SK-N-SH (cell line): ENCODE data around the gene RWDD3.

Source experiments
- FOSL2 ChIP-seq: IDR thresholded peaks from 2 replicates; pipeline ENCODE4 v1.4.0; 2012; ENCODE audit warnings: low read depth, mild to moderate bottlenecking, moderate library complexity, borderline replicate concordance
- GABPA ChIP-seq: IDR thresholded peaks from 2 replicates; pipeline ENCODE4 v1.4.0; 2012; ENCODE audit warnings: low read depth, mild to moderate bottlenecking
- MAX ChIP-seq: IDR thresholded peaks from 2 replicates; pipeline ENCODE4 v1.4.0; 2012; ENCODE audit warnings: low read depth
- POLR2AphosphoS5 ChIP-seq: IDR thresholded peaks from 2 replicates; pipeline ENCODE4 v1.6.1; 2012; ENCODE audit warnings: low read depth, low read length
- RCOR1 ChIP-seq: fragments of 150-350 bp; IDR thresholded peaks from 2 replicates; pipeline ENCODE4 v1.6.1; 2017; ENCODE audit warnings: antibody characterized with exemption, low read length
- RFX5 ChIP-seq: IDR thresholded peaks from 2 replicates; pipeline ENCODE4 v1.6.1; 2012; ENCODE audit warnings: mild to moderate bottlenecking, improper control_type of control experiment, low read length
- TAF1 ChIP-seq: IDR thresholded peaks from 2 replicates; pipeline ENCODE4 v1.6.1; 2012; ENCODE audit warnings: low read depth, mild to moderate bottlenecking, low read length, moderate library complexity, borderline replicate concordance
- TCF12 ChIP-seq: IDR thresholded peaks from 2 replicates; pipeline ENCODE4 v1.4.0; 2012
- USF2 ChIP-seq: fragments of 150-350 bp; IDR thresholded peaks from 2 replicates; pipeline ENCODE4 v1.6.1; 2017; ENCODE audit warnings: antibody characterized with exemption, low read length, low read depth, borderline replicate concordance
- TF ChIP-seq, protein P1 (sequence below): fragments of 200-600 bp; sonication (generic); IDR thresholded peaks from 2 replicates; pipeline ENCODE4 v1.6.1; 2017; ENCODE audit warnings: antibody characterized with exemption, mild to moderate bottlenecking, moderate library complexity
- TF ChIP-seq, protein P2 (sequence below): IDR thresholded peaks from 2 replicates; pipeline ENCODE4 v1.6.1; 2012; ENCODE audit warnings: mild to moderate bottlenecking, low read depth, low read length, moderate library complexity
- TF ChIP-seq, protein P3 (sequence below): IDR thresholded peaks from 2 replicates; pipeline ENCODE4; 2012

DNA sequence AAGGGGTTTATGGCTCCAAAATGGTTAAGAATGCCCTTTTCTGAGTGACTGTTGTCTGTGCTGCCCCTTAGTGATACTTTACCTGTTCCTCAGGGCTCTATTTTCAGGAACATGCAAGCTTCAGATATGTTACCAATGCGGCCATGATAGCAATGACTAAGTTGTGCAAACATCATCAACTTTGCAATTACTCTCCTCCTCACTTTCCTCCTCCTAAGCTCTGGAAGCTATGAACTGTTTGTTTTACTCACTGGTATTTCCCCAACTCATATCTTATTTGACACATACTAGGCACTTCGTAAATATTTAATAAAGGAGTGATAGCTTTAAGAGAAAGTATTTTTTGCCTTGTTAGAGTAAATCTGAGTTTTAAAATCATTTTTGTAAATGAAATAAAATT, 53.8 kb downstream of the RWDD3 start:
- TF ChIP-seq, protein P1, sequence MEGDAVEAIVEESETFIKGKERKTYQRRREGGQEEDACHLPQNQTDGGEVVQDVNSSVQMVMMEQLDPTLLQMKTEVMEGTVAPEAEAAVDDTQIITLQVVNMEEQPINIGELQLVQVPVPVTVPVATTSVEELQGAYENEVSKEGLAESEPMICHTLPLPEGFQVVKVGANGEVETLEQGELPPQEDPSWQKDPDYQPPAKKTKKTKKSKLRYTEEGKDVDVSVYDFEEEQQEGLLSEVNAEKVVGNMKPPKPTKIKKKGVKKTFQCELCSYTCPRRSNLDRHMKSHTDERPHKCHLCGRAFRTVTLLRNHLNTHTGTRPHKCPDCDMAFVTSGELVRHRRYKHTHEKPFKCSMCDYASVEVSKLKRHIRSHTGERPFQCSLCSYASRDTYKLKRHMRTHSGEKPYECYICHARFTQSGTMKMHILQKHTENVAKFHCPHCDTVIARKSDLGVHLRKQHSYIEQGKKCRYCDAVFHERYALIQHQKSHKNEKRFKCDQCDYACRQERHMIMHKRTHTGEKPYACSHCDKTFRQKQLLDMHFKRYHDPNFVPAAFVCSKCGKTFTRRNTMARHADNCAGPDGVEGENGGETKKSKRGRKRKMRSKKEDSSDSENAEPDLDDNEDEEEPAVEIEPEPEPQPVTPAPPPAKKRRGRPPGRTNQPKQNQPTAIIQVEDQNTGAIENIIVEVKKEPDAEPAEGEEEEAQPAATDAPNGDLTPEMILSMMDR, result no peak
- TF ChIP-seq MAX (no peak), TCF12 (no peak), RCOR1 (no peak), POLR2AphosphoS5 (no peak), FOSL2 (no peak), GABPA (no peak), USF2 (no peak), RFX5 (no peak), TAF1 (no peak)
- TF ChIP-seq, protein P2, sequence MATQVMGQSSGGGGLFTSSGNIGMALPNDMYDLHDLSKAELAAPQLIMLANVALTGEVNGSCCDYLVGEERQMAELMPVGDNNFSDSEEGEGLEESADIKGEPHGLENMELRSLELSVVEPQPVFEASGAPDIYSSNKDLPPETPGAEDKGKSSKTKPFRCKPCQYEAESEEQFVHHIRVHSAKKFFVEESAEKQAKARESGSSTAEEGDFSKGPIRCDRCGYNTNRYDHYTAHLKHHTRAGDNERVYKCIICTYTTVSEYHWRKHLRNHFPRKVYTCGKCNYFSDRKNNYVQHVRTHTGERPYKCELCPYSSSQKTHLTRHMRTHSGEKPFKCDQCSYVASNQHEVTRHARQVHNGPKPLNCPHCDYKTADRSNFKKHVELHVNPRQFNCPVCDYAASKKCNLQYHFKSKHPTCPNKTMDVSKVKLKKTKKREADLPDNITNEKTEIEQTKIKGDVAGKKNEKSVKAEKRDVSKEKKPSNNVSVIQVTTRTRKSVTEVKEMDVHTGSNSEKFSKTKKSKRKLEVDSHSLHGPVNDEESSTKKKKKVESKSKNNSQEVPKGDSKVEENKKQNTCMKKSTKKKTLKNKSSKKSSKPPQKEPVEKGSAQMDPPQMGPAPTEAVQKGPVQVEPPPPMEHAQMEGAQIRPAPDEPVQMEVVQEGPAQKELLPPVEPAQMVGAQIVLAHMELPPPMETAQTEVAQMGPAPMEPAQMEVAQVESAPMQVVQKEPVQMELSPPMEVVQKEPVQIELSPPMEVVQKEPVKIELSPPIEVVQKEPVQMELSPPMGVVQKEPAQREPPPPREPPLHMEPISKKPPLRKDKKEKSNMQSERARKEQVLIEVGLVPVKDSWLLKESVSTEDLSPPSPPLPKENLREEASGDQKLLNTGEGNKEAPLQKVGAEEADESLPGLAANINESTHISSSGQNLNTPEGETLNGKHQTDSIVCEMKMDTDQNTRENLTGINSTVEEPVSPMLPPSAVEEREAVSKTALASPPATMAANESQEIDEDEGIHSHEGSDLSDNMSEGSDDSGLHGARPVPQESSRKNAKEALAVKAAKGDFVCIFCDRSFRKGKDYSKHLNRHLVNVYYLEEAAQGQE, result no peak
- TF ChIP-seq, protein P3, sequence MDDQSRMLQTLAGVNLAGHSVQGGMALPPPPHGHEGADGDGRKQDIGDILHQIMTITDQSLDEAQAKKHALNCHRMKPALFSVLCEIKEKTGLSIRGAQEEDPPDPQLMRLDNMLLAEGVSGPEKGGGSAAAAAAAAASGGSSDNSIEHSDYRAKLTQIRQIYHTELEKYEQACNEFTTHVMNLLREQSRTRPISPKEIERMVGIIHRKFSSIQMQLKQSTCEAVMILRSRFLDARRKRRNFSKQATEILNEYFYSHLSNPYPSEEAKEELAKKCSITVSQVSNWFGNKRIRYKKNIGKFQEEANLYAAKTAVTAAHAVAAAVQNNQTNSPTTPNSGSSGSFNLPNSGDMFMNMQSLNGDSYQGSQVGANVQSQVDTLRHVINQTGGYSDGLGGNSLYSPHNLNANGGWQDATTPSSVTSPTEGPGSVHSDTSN, result no peak
